HG03045 (cell line): Measurements from ENCODE around the gene NCOA7.

Experiments used
- ATAC-seq: cut with Tn5 transposase; IDR thresholded peaks from one replicate; pipeline ENCODE4 v1.9.1; 2021; ENCODE audit warnings: mild to moderate bottlenecking, moderate library complexity; ENCODE audit not compliant: unreplicated experiment

The NCOA7 gene

GRCh38 chr6:125812394-125813292 lies 21.9 kb downstream of the NCOA7 start:
- no peak for ATAC-seq

GRCh38 chr6:125814481-125814880 lies 23.7 kb downstream of the NCOA7 start:
- no peak for ATAC-seq

GRCh38 chr6:125815080-125815910 lies 24.5 kb downstream of the NCOA7 start:
- no peak for ATAC-seq

- ATAC-seq = no peak
Observed at GRCh38 chr6:125816828-125817280, 26.1 kb downstream of the NCOA7 start.

GRCh38 chr6:125818225-125818657 lies 27.5 kb downstream of the NCOA7 start:
- peak; percentile 38 for ATAC-seq

- peak; percentile 3 for ATAC-seq
Observed at GRCh38 chr6:125818772-125819260, 28.1 kb downstream of the NCOA7 start.

- ATAC-seq = no peak
Observed at GRCh38 chr6:125819535-125820326, 29.0 kb downstream of the NCOA7 start.

- no peak for ATAC-seq
Observed at GRCh38 chr6:125821825-125822281, 31.1 kb downstream of the NCOA7 start.

GRCh38 chr6:125823180-125823579 lies 32.4 kb downstream of the NCOA7 start:
- ATAC-seq = no peak

GRCh38 chr6:125824946-125825771 lies 34.4 kb downstream of the NCOA7 start:
- ATAC-seq = no peak

GRCh38 chr6:125826695-125827463 lies 36.1 kb downstream of the NCOA7 start:
- no peak for ATAC-seq

- ATAC-seq = no peak
Observed at GRCh38 chr6:125827788-125828320, 37.1 kb downstream of the NCOA7 start.

GRCh38 chr6:125828476-125829039 lies 37.8 kb downstream of the NCOA7 start:
- no peak for ATAC-seq

- ATAC-seq = no peak
Observed at GRCh38 chr6:125829433-125829832, 38.7 kb downstream of the NCOA7 start.

GRCh38 chr6:125831659-125832058 lies 40.9 kb downstream of the NCOA7 start:
- no peak for ATAC-seq

- ATAC-seq = no peak
Observed at GRCh38 chr6:125832391-125833117, 41.8 kb downstream of the NCOA7 start.

- peak; percentile 52 for ATAC-seq
Observed at GRCh38 chr6:125834348-125834747, 43.6 kb downstream of the NCOA7 start.
